ENCODE measurements around the gene RUSC1.

DNA sequence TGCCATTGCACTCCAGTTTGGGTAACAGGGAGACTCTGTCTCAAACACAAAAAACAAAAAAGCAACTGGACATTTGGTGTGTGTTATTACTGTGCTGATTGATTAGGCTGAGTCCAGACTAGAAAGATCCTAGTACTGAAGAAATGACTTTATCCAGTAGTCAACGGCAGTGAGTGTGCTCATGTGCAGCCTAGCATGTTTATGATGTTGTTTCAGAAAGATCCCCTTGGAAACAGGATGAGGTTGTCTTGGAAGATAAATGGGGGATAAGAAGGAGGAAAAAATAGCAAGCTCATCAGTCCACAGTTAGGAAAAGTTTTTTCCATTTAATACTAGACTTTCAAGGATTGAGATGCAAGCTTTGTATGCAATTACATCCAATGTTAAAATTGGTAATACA is 14.3 kb downstream of the RUSC1 start:
- no peak for TF ChIP-seq EZH2 (IDR thresholded peaks at IDR 0.05; ENCODE audit: insufficient read depth, poor library complexity, severe bottlenecking)
- TF ChIP-seq EZH2phosphoT487 (IDR thresholded peaks at IDR 0.05; ENCODE audit: insufficient read depth, low read depth): no peak
